Measurements from ENCODE around the gene RBBP9.

The RBBP9 gene

DNA sequence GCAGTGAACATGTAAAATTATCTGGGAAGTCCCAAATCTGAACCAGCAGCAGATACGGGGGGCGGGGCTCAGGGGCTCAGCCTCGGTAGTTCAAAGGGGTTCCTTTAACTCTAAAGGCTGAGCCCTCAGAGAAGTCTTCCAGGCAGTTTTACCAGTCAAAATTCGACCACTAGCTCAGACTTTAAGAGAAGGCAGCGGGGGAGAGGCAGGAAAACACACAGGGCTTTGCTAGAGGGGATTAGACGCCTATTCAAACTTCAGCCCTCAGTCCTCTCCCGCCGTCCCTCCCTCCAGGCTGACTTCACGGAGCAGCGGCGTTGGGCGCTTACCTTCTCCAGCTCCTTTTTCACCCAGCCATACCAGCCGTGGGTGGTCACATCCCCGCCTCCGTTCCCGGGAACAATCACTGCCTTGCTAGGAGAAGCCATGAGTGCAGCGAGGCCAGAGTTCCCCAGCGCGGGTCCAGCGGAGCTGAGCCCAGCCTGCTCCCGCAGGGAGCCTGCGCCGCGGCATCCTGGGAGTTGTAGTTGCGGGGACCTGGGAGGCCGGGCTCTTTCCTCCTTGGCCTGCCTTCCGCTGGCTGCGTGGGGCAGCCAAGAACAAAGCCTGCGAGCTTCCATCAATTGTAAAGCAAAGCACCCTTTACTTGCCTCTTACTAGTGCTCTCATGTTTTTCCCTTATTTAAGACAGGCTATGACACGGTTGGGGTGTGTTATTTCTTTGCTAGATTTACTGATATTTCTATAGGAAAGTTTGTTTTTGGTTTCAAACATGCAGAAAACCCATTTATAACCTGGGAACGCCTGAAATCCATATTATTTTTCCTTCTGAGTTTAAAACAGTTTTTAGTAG lies at the start of gene RBBP9 (continued):
- TF ChIP-seq, protein P1, sequence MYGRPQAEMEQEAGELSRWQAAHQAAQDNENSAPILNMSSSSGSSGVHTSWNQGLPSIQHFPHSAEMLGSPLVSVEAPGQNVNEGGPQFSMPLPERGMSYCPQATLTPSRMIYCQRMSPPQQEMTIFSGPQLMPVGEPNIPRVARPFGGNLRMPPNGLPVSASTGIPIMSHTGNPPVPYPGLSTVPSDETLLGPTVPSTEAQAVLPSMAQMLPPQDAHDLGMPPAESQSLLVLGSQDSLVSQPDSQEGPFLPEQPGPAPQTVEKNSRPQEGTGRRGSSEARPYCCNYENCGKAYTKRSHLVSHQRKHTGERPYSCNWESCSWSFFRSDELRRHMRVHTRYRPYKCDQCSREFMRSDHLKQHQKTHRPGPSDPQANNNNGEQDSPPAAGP (tag by site-specific recombination; IDR thresholded peaks at IDR 0.05): peak; percentile 51; the same call in 1 of the 2 replicates
- TF ChIP-seq, protein P2, sequence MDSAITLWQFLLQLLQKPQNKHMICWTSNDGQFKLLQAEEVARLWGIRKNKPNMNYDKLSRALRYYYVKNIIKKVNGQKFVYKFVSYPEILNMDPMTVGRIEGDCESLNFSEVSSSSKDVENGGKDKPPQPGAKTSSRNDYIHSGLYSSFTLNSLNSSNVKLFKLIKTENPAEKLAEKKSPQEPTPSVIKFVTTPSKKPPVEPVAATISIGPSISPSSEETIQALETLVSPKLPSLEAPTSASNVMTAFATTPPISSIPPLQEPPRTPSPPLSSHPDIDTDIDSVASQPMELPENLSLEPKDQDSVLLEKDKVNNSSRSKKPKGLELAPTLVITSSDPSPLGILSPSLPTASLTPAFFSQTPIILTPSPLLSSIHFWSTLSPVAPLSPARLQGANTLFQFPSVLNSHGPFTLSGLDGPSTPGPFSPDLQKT (IDR thresholded peaks at IDR 0.05; ENCODE audit: borderline replicate concordance, low read depth, low read length): no peak
- TF ChIP-seq, protein P3, sequence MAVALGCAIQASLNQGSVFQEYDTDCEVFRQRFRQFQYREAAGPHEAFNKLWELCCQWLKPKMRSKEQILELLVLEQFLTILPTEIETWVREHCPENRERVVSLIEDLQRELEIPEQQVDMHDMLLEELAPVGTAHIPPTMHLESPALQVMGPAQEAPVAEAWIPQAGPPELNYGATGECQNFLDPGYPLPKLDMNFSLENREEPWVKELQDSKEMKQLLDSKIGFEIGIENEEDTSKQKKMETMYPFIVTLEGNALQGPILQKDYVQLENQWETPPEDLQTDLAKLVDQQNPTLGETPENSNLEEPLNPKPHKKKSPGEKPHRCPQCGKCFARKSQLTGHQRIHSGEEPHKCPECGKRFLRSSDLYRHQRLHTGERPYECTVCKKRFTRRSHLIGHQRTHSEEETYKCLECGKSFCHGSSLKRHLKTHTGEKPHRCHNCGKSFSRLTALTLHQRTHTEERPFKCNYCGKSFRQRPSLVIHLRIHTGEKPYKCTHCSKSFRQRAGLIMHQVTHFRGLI (tag by site-specific recombination; IDR thresholded peaks at IDR 0.05): peak; percentile 98
- no peak for TF ChIP-seq ZNF530 (tag by site-specific recombination; IDR thresholded peaks at IDR 0.05; ENCODE audit: low read depth)
- TF ChIP-seq, protein P4, sequence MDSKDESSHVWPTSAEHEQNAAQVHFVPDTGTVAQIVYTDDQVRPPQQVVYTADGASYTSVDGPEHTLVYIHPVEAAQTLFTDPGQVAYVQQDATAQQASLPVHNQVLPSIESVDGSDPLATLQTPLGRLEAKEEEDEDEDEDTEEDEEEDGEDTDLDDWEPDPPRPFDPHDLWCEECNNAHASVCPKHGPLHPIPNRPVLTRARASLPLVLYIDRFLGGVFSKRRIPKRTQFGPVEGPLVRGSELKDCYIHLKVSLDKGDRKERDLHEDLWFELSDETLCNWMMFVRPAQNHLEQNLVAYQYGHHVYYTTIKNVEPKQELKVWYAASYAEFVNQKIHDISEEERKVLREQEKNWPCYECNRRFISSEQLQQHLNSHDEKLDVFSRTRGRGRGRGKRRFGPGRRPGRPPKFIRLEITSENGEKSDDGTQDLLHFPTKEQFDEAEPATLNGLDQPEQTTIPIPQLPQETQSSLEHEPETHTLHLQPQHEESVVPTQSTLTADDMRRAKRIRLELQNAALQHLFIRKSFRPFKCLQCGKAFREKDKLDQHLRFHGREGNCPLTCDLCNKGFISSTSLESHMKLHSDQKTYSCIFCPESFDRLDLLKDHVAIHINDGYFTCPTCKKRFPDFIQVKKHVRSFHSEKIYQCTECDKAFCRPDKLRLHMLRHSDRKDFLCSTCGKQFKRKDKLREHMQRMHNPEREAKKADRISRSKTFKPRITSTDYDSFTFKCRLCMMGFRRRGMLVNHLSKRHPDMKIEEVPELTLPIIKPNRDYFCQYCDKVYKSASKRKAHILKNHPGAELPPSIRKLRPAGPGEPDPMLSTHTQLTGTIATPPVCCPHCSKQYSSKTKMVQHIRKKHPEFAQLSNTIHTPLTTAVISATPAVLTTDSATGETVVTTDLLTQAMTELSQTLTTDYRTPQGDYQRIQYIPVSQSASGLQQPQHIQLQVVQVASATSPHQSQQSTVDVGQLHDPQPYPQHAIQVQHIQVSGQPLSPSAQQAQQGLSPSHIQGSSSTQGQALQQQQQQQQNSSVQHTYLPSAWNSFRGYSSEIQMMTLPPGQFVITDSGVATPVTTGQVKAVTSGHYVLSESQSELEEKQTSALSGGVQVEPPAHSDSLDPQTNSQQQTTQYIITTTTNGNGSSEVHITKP (tag by site-specific recombination; IDR thresholded peaks at IDR 0.05): peak; percentile 70
- TF ChIP-seq ZNF785 (tag by site-specific recombination; IDR thresholded peaks at IDR 0.05): no peak
- TF ChIP-seq ZNF16 (tag by site-specific recombination; IDR thresholded peaks at IDR 0.05; ENCODE audit: low read depth): no peak
- TF ChIP-seq ZNF302 (tag by site-specific recombination; IDR thresholded peaks at IDR 0.05; ENCODE audit: low read depth): no peak
- TF ChIP-seq ZFP37 (tag by site-specific recombination; IDR thresholded peaks at IDR 0.05): peak; percentile 81
- no peak for TF ChIP-seq ZSCAN23 (tag by site-specific recombination; IDR thresholded peaks at IDR 0.05)
- TF ChIP-seq, protein P5, sequence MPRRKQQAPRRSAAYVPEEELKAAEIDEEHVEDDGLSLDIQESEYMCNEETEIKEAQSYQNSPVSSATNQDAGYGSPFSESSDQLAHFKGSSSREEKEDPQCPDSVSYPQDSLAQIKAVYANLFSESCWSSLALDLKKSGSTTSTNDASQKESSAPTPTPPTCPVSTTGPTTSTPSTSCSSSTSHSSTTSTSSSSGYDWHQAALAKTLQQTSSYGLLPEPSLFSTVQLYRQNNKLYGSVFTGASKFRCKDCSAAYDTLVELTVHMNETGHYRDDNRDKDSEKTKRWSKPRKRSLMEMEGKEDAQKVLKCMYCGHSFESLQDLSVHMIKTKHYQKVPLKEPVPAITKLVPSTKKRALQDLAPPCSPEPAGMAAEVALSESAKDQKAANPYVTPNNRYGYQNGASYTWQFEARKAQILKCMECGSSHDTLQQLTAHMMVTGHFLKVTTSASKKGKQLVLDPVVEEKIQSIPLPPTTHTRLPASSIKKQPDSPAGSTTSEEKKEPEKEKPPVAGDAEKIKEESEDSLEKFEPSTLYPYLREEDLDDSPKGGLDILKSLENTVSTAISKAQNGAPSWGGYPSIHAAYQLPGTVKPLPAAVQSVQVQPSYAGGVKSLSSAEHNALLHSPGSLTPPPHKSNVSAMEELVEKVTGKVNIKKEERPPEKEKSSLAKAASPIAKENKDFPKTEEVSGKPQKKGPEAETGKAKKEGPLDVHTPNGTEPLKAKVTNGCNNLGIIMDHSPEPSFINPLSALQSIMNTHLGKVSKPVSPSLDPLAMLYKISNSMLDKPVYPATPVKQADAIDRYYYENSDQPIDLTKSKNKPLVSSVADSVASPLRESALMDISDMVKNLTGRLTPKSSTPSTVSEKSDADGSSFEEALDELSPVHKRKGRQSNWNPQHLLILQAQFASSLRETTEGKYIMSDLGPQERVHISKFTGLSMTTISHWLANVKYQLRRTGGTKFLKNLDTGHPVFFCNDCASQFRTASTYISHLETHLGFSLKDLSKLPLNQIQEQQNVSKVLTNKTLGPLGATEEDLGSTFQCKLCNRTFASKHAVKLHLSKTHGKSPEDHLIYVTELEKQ (tag by site-specific recombination; IDR thresholded peaks at IDR 0.05; ENCODE audit: borderline replicate concordance): no peak
- TF ChIP-seq, protein P6, sequence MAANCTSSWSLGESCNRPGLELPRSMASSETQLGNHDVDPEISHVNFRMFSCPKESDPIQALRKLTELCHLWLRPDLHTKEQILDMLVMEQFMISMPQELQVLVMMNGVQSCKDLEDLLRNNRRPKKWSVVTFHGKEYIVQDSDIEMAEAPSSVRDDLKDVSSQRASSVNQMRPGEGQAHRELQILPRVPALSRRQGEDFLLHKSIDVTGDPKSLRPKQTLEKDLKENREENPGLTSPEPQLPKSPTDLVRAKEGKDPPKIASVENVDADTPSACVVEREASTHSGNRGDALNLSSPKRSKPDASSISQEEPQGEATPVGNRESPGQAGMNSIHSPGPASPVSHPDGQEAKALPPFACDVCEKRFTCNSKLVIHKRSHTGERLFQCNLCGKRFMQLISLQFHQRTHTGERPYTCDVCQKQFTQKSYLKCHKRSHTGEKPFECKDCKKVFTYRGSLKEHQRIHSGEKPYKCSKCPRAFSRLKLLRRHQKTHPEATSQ (tag by site-specific recombination; IDR thresholded peaks at IDR 0.05): no peak
- TF ChIP-seq ZNF341 (tag by site-specific recombination; IDR thresholded peaks at IDR 0.05; ENCODE audit: low read depth): peak; percentile 94
- TF ChIP-seq ZSCAN16 (tag by site-specific recombination; IDR thresholded peaks at IDR 0.05): no peak
- TF ChIP-seq ZNF221 (tag by site-specific recombination; IDR thresholded peaks at IDR 0.05; ENCODE audit: borderline replicate concordance): 0 out of 2 replicates have a peak, but pooled peaks have one; percentile 20
- TF ChIP-seq ZNF366 (tag by site-specific recombination; conservative IDR thresholded peaks at IDR 0.05): peak; percentile 41
- peak; percentile 87 for TF ChIP-seq ZIC2 (tag by site-specific recombination; IDR thresholded peaks at IDR 0.05)
- TF ChIP-seq, protein P7, sequence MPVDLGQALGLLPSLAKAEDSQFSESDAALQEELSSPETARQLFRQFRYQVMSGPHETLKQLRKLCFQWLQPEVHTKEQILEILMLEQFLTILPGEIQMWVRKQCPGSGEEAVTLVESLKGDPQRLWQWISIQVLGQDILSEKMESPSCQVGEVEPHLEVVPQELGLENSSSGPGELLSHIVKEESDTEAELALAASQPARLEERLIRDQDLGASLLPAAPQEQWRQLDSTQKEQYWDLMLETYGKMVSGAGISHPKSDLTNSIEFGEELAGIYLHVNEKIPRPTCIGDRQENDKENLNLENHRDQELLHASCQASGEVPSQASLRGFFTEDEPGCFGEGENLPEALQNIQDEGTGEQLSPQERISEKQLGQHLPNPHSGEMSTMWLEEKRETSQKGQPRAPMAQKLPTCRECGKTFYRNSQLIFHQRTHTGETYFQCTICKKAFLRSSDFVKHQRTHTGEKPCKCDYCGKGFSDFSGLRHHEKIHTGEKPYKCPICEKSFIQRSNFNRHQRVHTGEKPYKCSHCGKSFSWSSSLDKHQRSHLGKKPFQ (tag by site-specific recombination; IDR thresholded peaks at IDR 0.05): no peak
- no peak for TF ChIP-seq ZNF777 (tag by site-specific recombination; IDR thresholded peaks at IDR 0.05; ENCODE audit: borderline replicate concordance)
- TF ChIP-seq GLI4 (tag by site-specific recombination; IDR thresholded peaks at IDR 0.05): no peak
- TF ChIP-seq ZNF140 (tag by site-specific recombination; IDR thresholded peaks at IDR 0.05): no peak
- TF ChIP-seq ZNF416 (tag by site-specific recombination; IDR thresholded peaks at IDR 0.05): no peak
